Skin epidermis (tissue), 12 donors: ENCODE data around the gene TNFSF11.

Experiments
- H3K27ac ChIP-seq, 21 experiments: fragments of 200-600 bp; sonication (generic) in 11 of 21; one replicate each; pipeline ENCODE4 v1.5.0; 2020; ENCODE audit warnings: mild to moderate bottlenecking in 3 of 21, inconsistent platforms in 2 of 21, moderate library complexity in 2 of 21
- H3K4me3 ChIP-seq, 7 experiments: fragments of 200-600 bp; sonication (generic) in 2 of 7; one replicate each; pipeline ENCODE4 v1.5.0; 2020; ENCODE audit warnings: inconsistent platforms in 2 of 7, mild to moderate bottlenecking in 2 of 7, moderate library complexity in 1 of 7

The TNFSF11 gene

GRCh38 chr13:42649831-42650230, 75.9 kb downstream of the TNFSF11 start:
- no peak overlapping the region for H3K27ac ChIP-seq
- H3K4me3 ChIP-seq = no peak overlapping the region

GRCh38 chr13:42650506-42650905, 76.6 kb downstream of the TNFSF11 start:
- no peak overlapping the region for H3K4me3 ChIP-seq
- no peak overlapping the region for H3K27ac ChIP-seq

GRCh38 chr13:42651936-42652641, 78.1 kb downstream of the TNFSF11 start:
- Histone ChIP-seq H3K27ac (no peak overlapping the region), H3K4me3 (no peak overlapping the region)

- no peak overlapping the region for H3K27ac ChIP-seq
Measured at GRCh38 chr13:42652642-42653415, 78.9 kb downstream of the TNFSF11 start.

GRCh38 chr13:42653679-42654078, 79.7 kb downstream of the TNFSF11 start:
- Histone ChIP-seq H3K4me3 (no peak overlapping the region), H3K27ac (no peak overlapping the region)

More at GRCh38 chr13:42652642-42653415, 78.9 kb downstream of the TNFSF11 start:
- no peak overlapping the region for H3K4me3 ChIP-seq

GRCh38 chr13:42654212-42654611, 80.3 kb downstream of the TNFSF11 start:
- H3K27ac ChIP-seq = no peak overlapping the region
- H3K4me3 ChIP-seq = no peak overlapping the region

GRCh38 chr13:42654722-42655121, 80.8 kb downstream of the TNFSF11 start:
- Histone ChIP-seq H3K27ac (no peak overlapping the region), H3K4me3 (no peak overlapping the region)

GRCh38 chr13:42656161-42656560, 82.2 kb downstream of the TNFSF11 start:
- H3K4me3 ChIP-seq = no peak overlapping the region

GRCh38 chr13:42656958-42657357, 83.0 kb downstream of the TNFSF11 start:
- Histone ChIP-seq H3K27ac (no peak overlapping the region), H3K4me3 (no peak overlapping the region)

More at GRCh38 chr13:42656161-42656560, 82.2 kb downstream of the TNFSF11 start:
- H3K27ac ChIP-seq = no peak overlapping the region
